HepG2 (cell line): ENCODE results near the gene LRRFIP2.

Experiments used
- CBX5 ChIP-seq: sonication (generic); formaldehyde crosslinking; IDR thresholded peaks from 2 replicates; pipeline ENCODE4 v1.4.0; 2020; ENCODE audit warnings: missing genetic modification reagents, borderline replicate concordance
- MEF2D ChIP-seq: sonication (generic); formaldehyde crosslinking; IDR thresholded peaks from 2 replicates; pipeline ENCODE4 v1.5.1; 2020; ENCODE audit warnings: mild to moderate bottlenecking, missing genetic modification reagents
- SETDB1 ChIP-seq: sonication (generic); formaldehyde crosslinking; IDR thresholded peaks from 2 replicates; pipeline ENCODE4 v1.5.1; 2020; ENCODE audit warnings: missing genetic modification reagents, mild to moderate bottlenecking, borderline replicate concordance
- ZNF746 ChIP-seq: sonication (generic); formaldehyde crosslinking; IDR thresholded peaks from 2 replicates; pipeline ENCODE4 v1.8.0; 2022; ENCODE audit warnings: mild to moderate bottlenecking, missing genetic modification reagents
- TF ChIP-seq, protein P1 (sequence below): sonication (generic); formaldehyde crosslinking; conservative IDR thresholded peaks from 2 replicates; pipeline ENCODE4 v1.4.0; 2020; ENCODE audit warnings: missing genetic modification reagents
- TF ChIP-seq, protein P2 (sequence below): fragments of 450-650 bp; IDR thresholded peaks from 2 replicates; pipeline ENCODE4 v1.6.1; 2017; ENCODE audit warnings: mild to moderate bottlenecking

DNA sequence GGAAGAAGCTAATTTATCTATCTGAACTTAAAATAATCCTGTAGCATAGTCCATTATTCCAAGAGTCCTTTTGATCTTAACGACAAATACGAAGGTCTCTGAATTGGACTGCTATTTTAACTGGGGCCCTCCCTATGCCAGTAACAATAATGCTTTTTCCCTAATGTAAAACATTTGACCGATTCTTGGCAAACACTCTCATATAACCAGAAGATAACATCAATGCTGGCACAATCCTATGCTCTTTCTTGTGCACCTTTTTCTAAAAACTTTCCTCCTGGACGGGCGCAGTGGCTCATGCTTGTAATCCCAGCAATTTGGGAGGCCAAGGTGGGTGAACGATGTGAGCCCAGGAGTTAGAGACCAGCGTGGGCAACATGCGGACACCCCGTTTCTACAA, 3.9 kb downstream of the LRRFIP2 start:
- no peak for TF ChIP-seq SETDB1 (CRISPR knock-in tag)
- TF ChIP-seq, protein P1, sequence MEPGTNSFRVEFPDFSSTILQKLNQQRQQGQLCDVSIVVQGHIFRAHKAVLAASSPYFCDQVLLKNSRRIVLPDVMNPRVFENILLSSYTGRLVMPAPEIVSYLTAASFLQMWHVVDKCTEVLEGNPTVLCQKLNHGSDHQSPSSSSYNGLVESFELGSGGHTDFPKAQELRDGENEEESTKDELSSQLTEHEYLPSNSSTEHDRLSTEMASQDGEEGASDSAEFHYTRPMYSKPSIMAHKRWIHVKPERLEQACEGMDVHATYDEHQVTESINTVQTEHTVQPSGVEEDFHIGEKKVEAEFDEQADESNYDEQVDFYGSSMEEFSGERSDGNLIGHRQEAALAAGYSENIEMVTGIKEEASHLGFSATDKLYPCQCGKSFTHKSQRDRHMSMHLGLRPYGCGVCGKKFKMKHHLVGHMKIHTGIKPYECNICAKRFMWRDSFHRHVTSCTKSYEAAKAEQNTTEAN (CRISPR knock-in tag) = no peak
- TF ChIP-seq MEF2D (CRISPR knock-in tag) = no peak
- TF ChIP-seq, protein P2, sequence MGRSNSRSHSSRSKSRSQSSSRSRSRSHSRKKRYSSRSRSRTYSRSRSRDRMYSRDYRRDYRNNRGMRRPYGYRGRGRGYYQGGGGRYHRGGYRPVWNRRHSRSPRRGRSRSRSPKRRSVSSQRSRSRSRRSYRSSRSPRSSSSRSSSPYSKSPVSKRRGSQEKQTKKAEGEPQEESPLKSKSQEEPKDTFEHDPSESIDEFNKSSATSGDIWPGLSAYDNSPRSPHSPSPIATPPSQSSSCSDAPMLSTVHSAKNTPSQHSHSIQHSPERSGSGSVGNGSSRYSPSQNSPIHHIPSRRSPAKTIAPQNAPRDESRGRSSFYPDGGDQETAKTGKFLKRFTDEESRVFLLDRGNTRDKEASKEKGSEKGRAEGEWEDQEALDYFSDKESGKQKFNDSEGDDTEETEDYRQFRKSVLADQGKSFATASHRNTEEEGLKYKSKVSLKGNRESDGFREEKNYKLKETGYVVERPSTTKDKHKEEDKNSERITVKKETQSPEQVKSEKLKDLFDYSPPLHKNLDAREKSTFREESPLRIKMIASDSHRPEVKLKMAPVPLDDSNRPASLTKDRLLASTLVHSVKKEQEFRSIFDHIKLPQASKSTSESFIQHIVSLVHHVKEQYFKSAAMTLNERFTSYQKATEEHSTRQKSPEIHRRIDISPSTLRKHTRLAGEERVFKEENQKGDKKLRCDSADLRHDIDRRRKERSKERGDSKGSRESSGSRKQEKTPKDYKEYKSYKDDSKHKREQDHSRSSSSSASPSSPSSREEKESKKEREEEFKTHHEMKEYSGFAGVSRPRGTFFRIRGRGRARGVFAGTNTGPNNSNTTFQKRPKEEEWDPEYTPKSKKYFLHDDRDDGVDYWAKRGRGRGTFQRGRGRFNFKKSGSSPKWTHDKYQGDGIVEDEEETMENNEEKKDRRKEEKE = no peak
- TF ChIP-seq CBX5 (CRISPR knock-in tag) = no peak
- TF ChIP-seq ZNF746 (CRISPR knock-in tag) = no peak
